Measurements from ENCODE around the gene RAB4B. TPM values are rescaled to one million over a fixed set of nuclear protein-coding genes. Genes with fewer than 3 reads are reported as not detected.

The RAB4B gene
- total RNA-seq, 4 donors from 2014 or later: 18.7 to 27.5 (median 20.9) TPM

DNA sequence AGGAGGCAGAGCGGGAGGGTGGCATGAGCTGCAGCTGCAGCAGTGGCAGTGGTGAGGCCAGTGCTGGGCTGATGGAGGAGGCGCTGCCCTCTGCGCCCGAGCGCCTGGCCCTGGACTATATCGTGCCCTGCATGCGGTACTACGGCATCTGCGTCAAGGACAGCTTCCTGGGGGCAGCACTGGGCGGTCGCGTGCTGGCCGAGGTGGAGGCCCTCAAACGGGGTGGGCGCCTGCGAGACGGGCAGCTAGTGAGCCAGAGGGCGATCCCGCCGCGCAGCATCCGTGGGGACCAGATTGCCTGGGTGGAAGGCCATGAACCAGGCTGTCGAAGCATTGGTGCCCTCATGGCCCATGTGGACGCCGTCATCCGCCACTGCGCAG lies 22.9 kb downstream of the RAB4B start:
- peak overlapping the region in 1 of 2 donors; percentile 97 for H3K4me3 ChIP-seq
- TF ChIP-seq, protein P1, sequence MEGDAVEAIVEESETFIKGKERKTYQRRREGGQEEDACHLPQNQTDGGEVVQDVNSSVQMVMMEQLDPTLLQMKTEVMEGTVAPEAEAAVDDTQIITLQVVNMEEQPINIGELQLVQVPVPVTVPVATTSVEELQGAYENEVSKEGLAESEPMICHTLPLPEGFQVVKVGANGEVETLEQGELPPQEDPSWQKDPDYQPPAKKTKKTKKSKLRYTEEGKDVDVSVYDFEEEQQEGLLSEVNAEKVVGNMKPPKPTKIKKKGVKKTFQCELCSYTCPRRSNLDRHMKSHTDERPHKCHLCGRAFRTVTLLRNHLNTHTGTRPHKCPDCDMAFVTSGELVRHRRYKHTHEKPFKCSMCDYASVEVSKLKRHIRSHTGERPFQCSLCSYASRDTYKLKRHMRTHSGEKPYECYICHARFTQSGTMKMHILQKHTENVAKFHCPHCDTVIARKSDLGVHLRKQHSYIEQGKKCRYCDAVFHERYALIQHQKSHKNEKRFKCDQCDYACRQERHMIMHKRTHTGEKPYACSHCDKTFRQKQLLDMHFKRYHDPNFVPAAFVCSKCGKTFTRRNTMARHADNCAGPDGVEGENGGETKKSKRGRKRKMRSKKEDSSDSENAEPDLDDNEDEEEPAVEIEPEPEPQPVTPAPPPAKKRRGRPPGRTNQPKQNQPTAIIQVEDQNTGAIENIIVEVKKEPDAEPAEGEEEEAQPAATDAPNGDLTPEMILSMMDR (IDR thresholded peaks at IDR 0.05): no peak
- TF ChIP-seq POLR2A (IDR thresholded peaks at IDR 0.05) (no peak), EP300 (IDR thresholded peaks at IDR 0.05) (no peak)
- H3K36me3 ChIP-seq: peaks cover 0 to 19% of the 10 kb centered on the region in 2 donors
- H3K4me1 ChIP-seq: peaks cover 16 to 74% (median 60%) of the 10 kb centered on the region in 3 donors
- no peak for ATAC-seq
- H3K27ac ChIP-seq: peak overlapping the region in 3 of 4 donors; percentile 95 to 99 (median 98)
- H3K27me3 ChIP-seq: no peaks in the 10 kb centered on the region
- WGBS, 2 donors (ENCODE audit: low coverage in 1 of 2): 75% methylated on average over 15 of the region's 27 CpGs; no CpG with 5 or more reads in 1 of the 2 donors
- H3K9me3 ChIP-seq: no peaks in the 10 kb centered on the region

DNA sequence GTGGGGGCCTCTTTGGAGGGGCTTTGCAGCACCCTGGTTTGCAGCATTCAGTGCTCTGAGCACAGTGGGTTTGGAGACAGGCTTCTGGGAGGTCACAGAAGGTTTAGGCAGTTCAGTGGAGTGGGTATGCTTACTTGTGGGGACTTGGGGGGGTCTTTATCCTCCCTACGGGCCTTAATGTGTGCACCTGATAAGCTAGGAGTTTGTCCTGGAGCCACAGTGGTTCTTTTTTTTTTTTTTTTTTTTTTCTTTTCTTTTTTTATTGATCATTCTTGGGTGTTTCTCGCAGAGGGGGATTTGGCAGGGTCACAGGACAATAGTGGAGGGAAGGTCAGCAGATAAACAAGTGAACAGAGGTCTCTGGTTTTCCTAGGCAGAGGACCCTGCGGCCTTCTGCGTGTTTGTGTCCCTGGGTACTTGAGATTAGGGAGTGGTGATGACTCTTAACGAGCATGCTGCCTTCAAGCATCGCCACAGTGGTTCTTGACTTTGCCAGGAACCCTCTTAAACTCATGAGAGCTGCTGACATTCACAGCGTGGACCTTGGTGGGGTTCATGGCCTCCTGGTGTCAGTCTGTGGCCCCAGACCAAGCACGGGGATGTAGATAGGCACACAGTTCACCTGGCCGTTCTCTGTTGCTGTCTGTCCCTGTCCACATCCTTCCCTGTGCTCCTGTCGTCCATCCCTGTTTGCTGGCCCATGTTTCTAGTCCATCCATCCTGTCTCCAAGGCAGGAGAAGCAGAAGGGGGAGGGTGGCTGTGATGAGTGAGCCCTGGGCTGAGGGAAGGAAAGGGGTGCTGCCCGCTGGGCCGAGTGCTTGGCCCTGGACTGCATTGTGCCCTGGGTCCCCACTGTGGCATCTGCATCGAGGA lies 23.6 kb downstream of the RAB4B start:
- Histone ChIP-seq H3K36me3 (peaks cover 0 to 12% of the 10 kb centered on the region in 2 donors), H3K27ac (peak overlapping the region; percentile 21 to 99 (median 96)), H3K4me1 (peaks cover 16 to 80% (median 67%) of the 10 kb centered on the region in 3 donors), H3K9me3 (no peaks in the 10 kb centered on the region), H3K27me3 (no peaks in the 10 kb centered on the region), H3K4me3 (peak overlapping the region in 1 of 2 donors; percentile 97)
- ATAC-seq: no peak
- no peak for TF ChIP-seq POLR2A (IDR thresholded peaks at IDR 0.05)
- TF ChIP-seq, protein P1 (IDR thresholded peaks at IDR 0.05): no peak
- no peak for TF ChIP-seq EP300 (IDR thresholded peaks at IDR 0.05)
- TF ChIP-seq POLR2AphosphoS5 (IDR thresholded peaks at IDR 0.05): no peak
- 25% methylated on average over 6 of the region's 13 CpGs; no CpG with 5 or more reads in 1 of the 2 donors for WGBS, 2 donors (ENCODE audit: low coverage in 1 of 2)

DNA sequence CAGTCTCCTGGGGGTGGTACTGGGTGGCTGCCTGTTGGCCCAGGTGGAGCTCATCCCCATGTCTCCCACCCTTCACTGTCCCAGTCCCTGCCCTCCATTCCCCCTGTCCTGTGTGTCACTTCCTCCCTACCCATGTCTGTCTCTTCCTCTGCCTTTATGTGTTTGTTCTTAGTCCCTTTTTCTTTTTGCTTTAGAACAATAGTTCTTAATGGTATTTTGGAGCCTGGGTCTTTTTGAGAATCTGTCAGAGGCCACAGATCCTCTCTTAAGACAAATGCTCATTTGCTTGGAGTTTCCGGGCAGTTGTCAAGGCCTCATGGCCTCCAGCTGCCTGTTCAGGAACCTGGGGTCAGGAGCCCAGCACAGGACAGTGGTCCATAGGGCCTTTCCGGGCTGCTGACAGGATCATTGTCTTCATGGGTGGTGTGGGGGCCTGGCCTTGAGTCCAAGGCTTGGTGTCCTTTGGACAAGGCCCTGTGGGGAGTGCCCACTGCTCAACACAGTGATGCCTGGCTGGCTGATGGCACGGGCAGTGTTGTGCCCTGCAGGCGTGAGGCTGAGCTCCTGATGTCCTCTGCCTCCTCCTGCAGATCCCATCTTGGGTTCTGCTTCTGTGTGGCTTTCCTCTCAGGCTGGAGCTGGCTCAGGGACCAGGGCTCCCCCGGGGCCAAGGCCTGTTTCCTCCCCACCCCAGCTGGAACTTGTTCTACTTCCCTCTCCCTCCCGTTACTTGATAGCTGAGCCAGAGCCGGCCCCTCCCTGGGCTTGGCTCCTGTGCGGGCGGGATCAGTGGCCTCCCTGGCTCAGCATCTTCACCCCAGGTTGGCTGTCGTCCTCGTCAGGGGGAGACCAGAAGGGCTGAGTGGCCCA lies 24.5 kb downstream of the RAB4B start:
- Histone ChIP-seq H3K36me3 (peaks cover 0 to 17% of the 10 kb centered on the region in 2 donors), H3K27me3 (no peaks in the 10 kb centered on the region), H3K27ac (peak overlapping the region; percentile 21 to 99 (median 96)), H3K4me3 (peak overlapping the region; percentile 2 to 39), H3K4me1 (peaks cover 16 to 86% (median 75%) of the 10 kb centered on the region in 3 donors), H3K9me3 (no peaks in the 10 kb centered on the region)
- WGBS, 2 donors (ENCODE audit: low coverage in 1 of 2): 0 to 38% methylated on average over 1 of the region's 11 CpGs
- ATAC-seq: peak; percentile 13
- peak; percentile 8 for TF ChIP-seq POLR2AphosphoS5 (IDR thresholded peaks at IDR 0.05)
- TF ChIP-seq, protein P1 (IDR thresholded peaks at IDR 0.05): no peak
- no peak for TF ChIP-seq EP300 (IDR thresholded peaks at IDR 0.05)

DNA sequence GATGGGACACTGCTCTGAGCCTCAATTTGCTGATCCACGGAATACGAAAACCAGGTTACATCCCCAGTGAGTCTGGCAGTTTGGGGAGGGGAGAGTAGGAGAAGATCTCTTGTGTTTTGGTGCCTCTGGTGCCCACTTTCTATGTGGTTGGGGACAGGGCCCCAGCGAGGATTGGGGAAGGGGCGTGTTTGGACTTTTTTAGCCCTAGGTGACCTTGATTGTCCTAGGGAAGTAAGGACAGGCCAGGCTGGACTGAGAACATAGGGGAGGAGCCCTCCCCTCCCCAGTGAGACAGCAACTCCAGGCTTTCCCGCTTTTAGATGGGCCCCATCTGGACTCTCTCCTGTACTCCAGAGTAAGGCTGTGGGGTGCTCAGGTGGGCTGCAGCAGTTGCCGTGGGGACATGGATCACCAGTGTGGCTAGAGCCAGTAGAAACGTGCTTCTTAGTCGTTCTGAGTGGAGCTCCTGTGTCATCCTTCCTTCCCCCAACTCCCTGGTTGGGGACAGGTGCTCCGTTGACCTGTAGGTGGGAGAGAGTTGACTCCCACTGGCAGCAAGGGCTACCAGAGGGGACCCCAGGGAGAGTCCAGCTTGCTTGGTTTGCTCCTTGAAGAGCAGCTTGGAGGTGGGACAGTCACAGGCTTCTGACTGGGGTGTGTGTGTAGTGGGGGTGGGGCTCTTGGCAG lies 25.3 kb downstream of the RAB4B start:
- ATAC-seq: no peak
- Histone ChIP-seq H3K27ac (peak overlapping the region; percentile 21 to 99 (median 96)), H3K4me3 (peak overlapping the region in 1 of 2 donors; percentile 39), H3K9me3 (no peaks in the 10 kb centered on the region), H3K36me3 (peaks cover 0 to 24% of the 10 kb centered on the region in 2 donors), H3K27me3 (no peaks in the 10 kb centered on the region), H3K4me1 (peaks cover 16 to 86% (median 76%) of the 10 kb centered on the region in 3 donors)
- no peak for TF ChIP-seq POLR2A (IDR thresholded peaks at IDR 0.05)
- TF ChIP-seq, protein P1 (IDR thresholded peaks at IDR 0.05): no peak
- no peak for TF ChIP-seq EP300 (IDR thresholded peaks at IDR 0.05)
- no peak for TF ChIP-seq POLR2AphosphoS5 (IDR thresholded peaks at IDR 0.05)
- 24% methylated on average over 4 of the region's 9 CpGs; no CpG with 5 or more reads in 1 of the 2 donors for WGBS, 2 donors (ENCODE audit: low coverage in 1 of 2)
